ENCODE data around the gene TOX3. TPM values are rescaled to one million over a fixed set of nuclear protein-coding genes. Genes with fewer than 3 reads are reported as not detected.
A peak's percentile ranks its signal among the peaks of the same experiment; 100 is the strongest.

The TOX3 gene
- total and polyA plus RNA-seq, 2 of the 13 experiments (the other 11 are each of a cell fraction or from before 2014, with no cell fraction given): 14.5 to 98.6 TPM

DNA sequence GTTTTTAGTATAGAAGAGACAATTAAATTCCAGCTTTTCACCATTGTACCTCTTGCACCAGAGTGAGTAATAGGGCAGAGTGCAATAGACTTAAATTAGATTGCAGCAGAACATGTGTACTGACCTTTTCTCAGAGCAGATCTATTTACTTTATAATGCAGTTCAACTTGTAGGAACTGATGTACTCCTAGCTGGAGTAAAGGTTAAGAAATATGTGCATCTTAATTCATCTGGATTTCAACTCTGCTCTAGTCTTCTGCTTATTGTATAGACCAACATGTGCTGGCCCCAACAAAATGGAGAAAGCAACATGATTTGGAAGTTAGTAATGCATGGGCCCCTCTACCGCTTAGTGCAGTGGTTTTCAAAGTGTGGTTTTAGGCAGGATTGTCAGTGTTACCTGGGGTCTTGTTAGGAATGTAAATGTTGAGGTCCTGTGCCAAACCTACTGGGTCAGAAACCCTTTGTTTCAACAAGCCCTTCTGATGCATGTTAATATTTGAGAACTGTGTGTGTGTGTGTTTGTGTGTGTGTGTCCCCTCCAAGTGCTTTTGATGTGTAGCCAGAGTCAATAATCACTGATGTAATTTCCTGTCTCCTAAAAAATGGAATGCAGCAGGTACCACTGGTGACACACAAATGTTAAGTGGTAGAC is 138.6 kb downstream of the TOX3 start (continued):
- TF ChIP-seq PTBP1 (IDR thresholded peaks at IDR 0.05; ENCODE audit: low read depth, low read length, poor library complexity, severe bottlenecking) (no peak), SPEN (CRISPR knock-in tag; IDR thresholded peaks at IDR 0.05; ENCODE audit: low read depth) (peak; percentile 67; the same call in 1 of the 2 replicates), CEBPB (IDR thresholded peaks at IDR 0.05; ENCODE audit: borderline replicate concordance, low read depth, low read length) (peak; percentile 90), DNMT3B (CRISPR knock-in tag; conservative IDR thresholded peaks at IDR 0.05) (no peak), TCF7L2 (IDR thresholded peaks at IDR 0.05; ENCODE audit: low read depth, low read length) (peak; percentile 77), NFYC (CRISPR knock-in tag; IDR thresholded peaks at IDR 0.05) (no peak), ZMAT3 (CRISPR knock-in tag; conservative IDR thresholded peaks at IDR 0.05) (0 out of 2 replicates have a peak, but pooled peaks have one; percentile 32), RORA (CRISPR knock-in tag; IDR thresholded peaks at IDR 0.05) (no peak), ZNF12 (CRISPR knock-in tag; IDR thresholded peaks at IDR 0.05) (peak; percentile 87), ASH2L (IDR thresholded peaks at IDR 0.05; ENCODE audit: insufficient read length, low read depth, low read length) (peak; percentile 80), ZNF747 (CRISPR knock-in tag; IDR thresholded peaks at IDR 0.05; ENCODE audit: borderline replicate concordance) (peak; percentile 18; the same call in 1 of the 2 replicates), RFX3 (CRISPR knock-in tag; IDR thresholded peaks at IDR 0.05) (0 out of 2 replicates have a peak, but pooled peaks have one; percentile 21), CEBPG (CRISPR knock-in tag; IDR thresholded peaks at IDR 0.05) (peak; percentile 77)
- TF ChIP-seq, protein P1, sequence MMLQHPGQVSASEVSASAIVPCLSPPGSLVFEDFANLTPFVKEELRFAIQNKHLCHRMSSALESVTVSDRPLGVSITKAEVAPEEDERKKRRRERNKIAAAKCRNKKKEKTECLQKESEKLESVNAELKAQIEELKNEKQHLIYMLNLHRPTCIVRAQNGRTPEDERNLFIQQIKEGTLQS (CRISPR knock-in tag; IDR thresholded peaks at IDR 0.05): peak; percentile 33; the same call in 1 of the 2 replicates
- TF ChIP-seq, protein P2, sequence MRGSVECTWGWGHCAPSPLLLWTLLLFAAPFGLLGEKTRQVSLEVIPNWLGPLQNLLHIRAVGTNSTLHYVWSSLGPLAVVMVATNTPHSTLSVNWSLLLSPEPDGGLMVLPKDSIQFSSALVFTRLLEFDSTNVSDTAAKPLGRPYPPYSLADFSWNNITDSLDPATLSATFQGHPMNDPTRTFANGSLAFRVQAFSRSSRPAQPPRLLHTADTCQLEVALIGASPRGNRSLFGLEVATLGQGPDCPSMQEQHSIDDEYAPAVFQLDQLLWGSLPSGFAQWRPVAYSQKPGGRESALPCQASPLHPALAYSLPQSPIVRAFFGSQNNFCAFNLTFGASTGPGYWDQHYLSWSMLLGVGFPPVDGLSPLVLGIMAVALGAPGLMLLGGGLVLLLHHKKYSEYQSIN (CRISPR knock-in tag; IDR thresholded peaks at IDR 0.05; ENCODE audit: borderline replicate concordance): no peak
- TF ChIP-seq, protein P3, sequence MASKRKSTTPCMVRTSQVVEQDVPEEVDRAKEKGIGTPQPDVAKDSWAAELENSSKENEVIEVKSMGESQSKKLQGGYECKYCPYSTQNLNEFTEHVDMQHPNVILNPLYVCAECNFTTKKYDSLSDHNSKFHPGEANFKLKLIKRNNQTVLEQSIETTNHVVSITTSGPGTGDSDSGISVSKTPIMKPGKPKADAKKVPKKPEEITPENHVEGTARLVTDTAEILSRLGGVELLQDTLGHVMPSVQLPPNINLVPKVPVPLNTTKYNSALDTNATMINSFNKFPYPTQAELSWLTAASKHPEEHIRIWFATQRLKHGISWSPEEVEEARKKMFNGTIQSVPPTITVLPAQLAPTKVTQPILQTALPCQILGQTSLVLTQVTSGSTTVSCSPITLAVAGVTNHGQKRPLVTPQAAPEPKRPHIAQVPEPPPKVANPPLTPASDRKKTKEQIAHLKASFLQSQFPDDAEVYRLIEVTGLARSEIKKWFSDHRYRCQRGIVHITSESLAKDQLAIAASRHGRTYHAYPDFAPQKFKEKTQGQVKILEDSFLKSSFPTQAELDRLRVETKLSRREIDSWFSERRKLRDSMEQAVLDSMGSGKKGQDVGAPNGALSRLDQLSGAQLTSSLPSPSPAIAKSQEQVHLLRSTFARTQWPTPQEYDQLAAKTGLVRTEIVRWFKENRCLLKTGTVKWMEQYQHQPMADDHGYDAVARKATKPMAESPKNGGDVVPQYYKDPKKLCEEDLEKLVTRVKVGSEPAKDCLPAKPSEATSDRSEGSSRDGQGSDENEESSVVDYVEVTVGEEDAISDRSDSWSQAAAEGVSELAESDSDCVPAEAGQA (IDR thresholded peaks at IDR 0.05; ENCODE audit: low read depth): peak; percentile 55; the same call in 1 of the 2 replicates
- TF ChIP-seq, protein P3 (CRISPR knock-in tag; IDR thresholded peaks at IDR 0.05; ENCODE audit: borderline replicate concordance): no peak
- TF ChIP-seq, protein P4, sequence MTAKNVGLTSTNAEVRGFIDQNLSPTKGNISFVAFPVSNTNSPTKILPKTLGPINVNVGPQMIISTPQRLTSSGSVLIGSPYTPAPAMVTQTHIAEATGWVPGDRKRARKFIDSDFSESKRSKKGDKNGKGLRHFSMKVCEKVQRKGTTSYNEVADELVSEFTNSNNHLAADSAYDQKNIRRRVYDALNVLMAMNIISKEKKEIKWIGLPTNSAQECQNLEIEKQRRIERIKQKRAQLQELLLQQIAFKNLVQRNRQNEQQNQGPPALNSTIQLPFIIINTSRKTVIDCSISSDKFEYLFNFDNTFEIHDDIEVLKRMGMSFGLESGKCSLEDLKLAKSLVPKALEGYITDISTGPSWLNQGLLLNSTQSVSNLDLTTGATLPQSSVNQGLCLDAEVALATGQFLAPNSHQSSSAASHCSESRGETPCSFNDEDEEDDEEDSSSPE (CRISPR knock-in tag; IDR thresholded peaks at IDR 0.05): no peak
- TF ChIP-seq, protein P5, sequence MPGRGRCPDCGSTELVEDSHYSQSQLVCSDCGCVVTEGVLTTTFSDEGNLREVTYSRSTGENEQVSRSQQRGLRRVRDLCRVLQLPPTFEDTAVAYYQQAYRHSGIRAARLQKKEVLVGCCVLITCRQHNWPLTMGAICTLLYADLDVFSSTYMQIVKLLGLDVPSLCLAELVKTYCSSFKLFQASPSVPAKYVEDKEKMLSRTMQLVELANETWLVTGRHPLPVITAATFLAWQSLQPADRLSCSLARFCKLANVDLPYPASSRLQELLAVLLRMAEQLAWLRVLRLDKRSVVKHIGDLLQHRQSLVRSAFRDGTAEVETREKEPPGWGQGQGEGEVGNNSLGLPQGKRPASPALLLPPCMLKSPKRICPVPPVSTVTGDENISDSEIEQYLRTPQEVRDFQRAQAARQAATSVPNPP (CRISPR knock-in tag; IDR thresholded peaks at IDR 0.05): peak; percentile 76; the same call in 1 of the 2 replicates
